Endothelial cell of umbilical vein (primary cell): ENCODE measurements around the gene LSMEM2. TPM values are rescaled to one million over a fixed set of nuclear protein-coding genes. Genes with fewer than 3 reads are reported as not detected.
A peak's percentile ranks its signal among the peaks of the same experiment; 100 is the strongest.

Experiments
- BruUV-seq: library from RNA; stranded (reverse); fragments of 400-500 nt; replicated peaks from 2 replicates; lab custom pipeline; 2021; lab: Mats Ljungman, UMichigan
- CTCF ChIA-PET: fragments of 300-600, 350-600 bp; sonication (Branson Sonifier 250); formaldehyde crosslinking; loops from one replicate; lab custom pipeline; 2021; ENCODE audit warnings: antibody characterized with exemption, inconsistent platforms; lab: Charles Lee
- POLR2A ChIA-PET: fragments of 300-600, 350-600 bp; sonication (Branson Sonifier 250); formaldehyde crosslinking; loops from one replicate; lab custom pipeline; 2021; ENCODE audit warnings: antibody characterized with exemption, inconsistent platforms; lab: Charles Lee
- DNase-seq: peaks from one replicate; pipeline ENCODE4 v3.0.0-alpha.2; 2011; ENCODE audit warnings: low read depth, low spot score
- FAIRE-seq: peaks from 2 replicates; lab custom pipeline; 2011; peaks lifted over from hg19 to GRCh38; lab: Jason Lieb, UNC
- H2AFZ ChIP-seq: 2 replicates; pipeline ENCODE4 v1.6.0; 2012; ENCODE audit warnings: low read depth, low read length, control low read depth, inconsistent platforms
- H3K27ac ChIP-seq: 2 replicates; pipeline ENCODE4 v1.5.1; 2011; ENCODE audit warnings: low read depth, mild to moderate bottlenecking, control low read depth, low read length, moderate library complexity; ENCODE audit not compliant: insufficient read depth
- H3K27me3 ChIP-seq, 2 experiments: 2 replicates each; pipeline versions ENCODE4 v1.6.0 to v1.6.1; 2011; ENCODE audit warnings: low read length in 2 of 2, mixed read lengths in 1 of 2; ENCODE audit not compliant: control insufficient read depth in 2 of 2, insufficient read depth in 2 of 2
- H3K36me3 ChIP-seq, 2 experiments: 2 replicates in 1 of 2; 3 replicates in 1 of 2; pipeline ENCODE4 v1.5.1; 2011; ENCODE audit warnings: low read length in 2 of 2, mild to moderate bottlenecking in 1 of 2, moderate library complexity in 1 of 2; ENCODE audit not compliant: control insufficient read depth in 2 of 2, insufficient read depth in 2 of 2; ENCODE audit errors: extremely low read depth in 1 of 2
- H3K4me1 ChIP-seq: 3 replicates; pipeline ENCODE4 v1.5.1; 2011; ENCODE audit warnings: mild to moderate bottlenecking, low read length; ENCODE audit not compliant: control insufficient read depth, insufficient read depth; ENCODE audit errors: extremely low read depth
- H3K4me2 ChIP-seq: 2 replicates; pipeline ENCODE4 v1.6.1; 2011; ENCODE audit warnings: low read length, control low read depth, mixed read lengths; ENCODE audit not compliant: insufficient read depth
- H3K4me3 ChIP-seq, 3 experiments: fragments of 200-600 bp in 1 of 3; sonication (generic), shearing (Covaris generic) in 1 of 3; replicated peaks in 1 of 3; 2 replicates each; pipeline ENCODE4 v1.5.1; 2011 to 2016; ENCODE audit warnings: control low read depth in 3 of 3, low read length in 3 of 3, mild to moderate bottlenecking in 2 of 3, inconsistent platforms in 1 of 3, low read depth in 1 of 3, moderate library complexity in 1 of 3; ENCODE audit not compliant: insufficient read depth in 1 of 3
- H3K79me2 ChIP-seq: 2 replicates; pipeline ENCODE4 v1.6.0; 2012; ENCODE audit warnings: low read length, inconsistent platforms; ENCODE audit not compliant: control insufficient read depth, insufficient read depth
- H3K9ac ChIP-seq: replicated peaks from 2 replicates; pipeline ENCODE3; 2011; ENCODE audit warnings: low read length, control low read depth; ENCODE audit not compliant: insufficient read depth; ENCODE audit errors: extremely low read depth
- H3K9me1 ChIP-seq: replicated peaks from 3 replicates; pipeline ENCODE4 v1.6.0; 2011; ENCODE audit warnings: mild to moderate bottlenecking, low read length; ENCODE audit not compliant: control insufficient read depth, insufficient read depth; ENCODE audit errors: extremely low read depth
- H3K9me3 ChIP-seq: replicated peaks from 2 replicates; pipeline ENCODE4 v1.5.1; 2012; ENCODE audit warnings: low read length, inconsistent platforms; ENCODE audit not compliant: control insufficient read depth, insufficient read depth
- H4K20me1 ChIP-seq: replicated peaks from 2 replicates; pipeline ENCODE3; 2011; ENCODE audit warnings: mild to moderate bottlenecking, low read length; ENCODE audit not compliant: control insufficient read depth, insufficient read depth; ENCODE audit errors: extremely low read depth
- CTCF ChIP-seq, 2 donors: IDR thresholded peaks; 1 replicate in 1 of 2; 2 replicates in 1 of 2; pipeline ENCODE4 v1.5.1; 2011; ENCODE audit warnings: low read length in 2 of 2, mild to moderate bottlenecking in 2 of 2, moderate library complexity in 2 of 2, control low read depth in 1 of 2, inconsistent platforms in 1 of 2, low read depth in 1 of 2; ENCODE audit not compliant: insufficient read depth in 1 of 2; ENCODE audit errors: extremely low read depth in 1 of 2
- GATA2 ChIP-seq: IDR thresholded peaks from 2 replicates; pipeline ENCODE4 v1.7.0; 2011; ENCODE audit warnings: low read depth, mild to moderate bottlenecking, moderate library complexity, mixed read lengths, low read length; ENCODE audit not compliant: insufficient read length, insufficient read depth
- JUN ChIP-seq: IDR thresholded peaks from 2 replicates; pipeline ENCODE4 v1.6.1; 2011; ENCODE audit warnings: borderline replicate concordance, low read depth; ENCODE audit not compliant: insufficient read length, insufficient read depth
- MYC ChIP-seq: IDR thresholded peaks from one replicate; pipeline ENCODE4 v1.6.1; 2011; ENCODE audit warnings: mild to moderate bottlenecking, low read depth, low read length
- dilution Hi-C: fragments of 300-500 bp; cut with MboI; formaldehyde crosslinking; loops from one replicate; pipeline ENCODE4 v1.15.0; 2019; ENCODE audit warnings: low sequenced_read_pairs; ENCODE audit not compliant: extremely low pct_ligation_motif_present
- intact Hi-C: fragments of 100-400 bp; cut with micrococcal nuclease; formaldehyde crosslinking; loops from one replicate; pipeline ENCODE4 v1.10.0; 2022
- polyA plus RNA-seq, 4 experiments: library from polyadenylated mRNA; depleted of rRNA in 3 of 4; stranded (reverse) in 3 of 4; unstranded in 1 of 4; fragments of >200 nt; gene quantifications; 2 replicates each; pipeline versions ENCODE4 v1.2.1 to v1.2.3, GENCODE V29; 2011 to 2012; ENCODE audit warnings: missing spikeins in 1 of 4
- total RNA-seq: library from RNA; stranded (reverse); gene quantifications from 2 replicates; pipeline ENCODE4 v1.2.3, GENCODE V29; 2021

LSMEM2 gene
- total and polyA plus RNA-seq, 2 donors (not counting 3 experiments of a cell fraction or from before 2014, with no cell fraction given): not detected

GRCh38 chr3:50299638-50299928, 20.7 kb downstream of the LSMEM2 start:
- Histone ChIP-seq H3K9me3 (no peaks in the 10 kb centered on the region), H3K4me3 (peak overlapping the region in 2 of 3 experiments; percentile 25 to 28), H2AFZ (peak overlapping the region; percentile 12), H3K36me3 (no peaks in the 10 kb centered on the region), H3K27me3 (no peaks in the 10 kb centered on the region), H3K9me1 (no peaks in the 10 kb centered on the region), H3K4me1 (peaks cover 25% of the 10 kb centered on the region), H3K9ac (peak overlapping the region; percentile 57), H3K27ac (peak overlapping the region; percentile 50), H3K4me2 (peak overlapping the region; percentile 42), H3K79me2 (no peaks in the 10 kb centered on the region), H4K20me1 (no peaks in the 10 kb centered on the region)
- intact Hi-C loops (loop anchor here (1.0 to 2.0 kb wide), 4 partner anchors 24 to 59 kb away; partner anchors contain the start of gene TMEM115), dilution Hi-C loops (no loop called here)
- POLR2A ChIA-PET: interaction anchor here (1.0 to 1.5 kb wide), 4 partner anchors 18 to 64 kb away, joined by 3 to 5 read pairs (median 3); no protein-coding TSS in a partner anchor
- CTCF ChIA-PET: interaction anchor here (0.9 to 2.6 kb wide), 6 partner anchors 18 to 74 kb away, joined by 3 to 36 read pairs (median 4); partner anchors contain the start of genes HYAL2 and TUSC2
- no TSS peak for BruUV-seq
- no peak for DNase-seq
- no peak for TF ChIP-seq CTCF (IDR thresholded peaks at IDR 0.05; ENCODE audit: extremely low read depth in 1 of 2, insufficient read depth in 1 of 2, low read depth in 1 of 2, low read length in 2 of 2)
- TF ChIP-seq MYC: no peak
- TF ChIP-seq JUN: no peak
- TF ChIP-seq GATA2: peak; percentile 7
- FAIRE-seq: no peak
